Islet of Langerhans (tissue), 1 donor: ENCODE data around the gene ZFPL1.

Experiments
- FAIRE-seq: peaks from one replicate; lab custom pipeline; 2011; peaks lifted over from hg19 to GRCh38; lab: Jason Lieb, UNC

Gene ZFPL1

DNA sequence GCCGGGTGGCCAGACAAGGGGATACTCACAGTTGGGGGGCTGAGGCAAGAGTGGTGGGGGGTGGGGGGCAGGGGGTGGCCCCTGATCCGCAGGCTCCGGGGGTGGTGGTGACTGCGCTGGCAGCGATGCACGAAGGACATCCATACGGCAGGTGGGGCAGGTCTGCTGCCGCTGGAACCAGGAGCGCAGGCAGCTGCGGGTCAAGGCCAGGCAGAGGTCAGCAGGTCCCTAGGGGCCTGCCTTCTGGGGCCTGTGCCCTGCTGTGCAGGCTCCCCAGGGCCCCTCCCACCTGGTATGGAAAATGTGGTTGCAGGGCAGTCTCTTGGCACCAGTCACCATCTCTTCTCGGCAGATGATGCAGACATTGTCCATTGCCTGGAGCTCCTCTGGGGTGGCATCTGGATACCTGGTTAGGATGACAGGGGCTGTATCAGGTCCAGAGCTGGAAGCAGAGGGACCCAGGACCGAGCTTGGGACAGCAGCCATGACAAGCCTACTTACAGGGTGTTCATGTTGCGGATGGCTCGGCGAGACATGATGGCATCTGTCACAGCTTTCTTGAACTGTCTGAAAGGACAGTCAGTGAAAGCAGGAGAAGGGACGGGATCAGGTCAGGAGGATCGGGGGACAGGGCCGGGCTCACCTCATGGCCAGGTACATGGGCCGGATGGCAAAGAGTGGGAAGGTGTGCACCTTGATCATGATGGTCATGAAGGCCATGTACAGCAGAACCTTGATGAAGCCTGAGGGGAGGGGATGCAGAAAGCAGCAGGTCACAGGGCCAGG, 46.8 kb downstream of the ZFPL1 start:
- no peak for FAIRE-seq

DNA sequence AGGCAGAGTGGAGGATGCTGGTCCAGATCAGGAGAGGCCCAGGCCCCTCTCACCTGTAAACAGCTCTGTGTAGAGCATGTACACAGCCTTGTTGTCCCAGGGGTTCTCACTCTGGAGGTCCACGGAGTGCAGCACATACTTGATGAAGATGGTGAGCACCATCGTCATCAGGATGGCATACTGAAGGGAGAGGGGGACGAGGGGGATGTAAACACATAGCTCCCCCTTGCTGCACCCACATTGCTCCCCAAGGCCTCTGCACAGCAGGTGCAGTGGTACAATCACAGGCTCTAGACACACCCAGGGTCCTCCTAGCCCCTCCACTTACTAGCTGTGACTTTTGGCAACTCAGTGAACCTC, 47.4 kb downstream of the ZFPL1 start:
- no peak for FAIRE-seq

DNA sequence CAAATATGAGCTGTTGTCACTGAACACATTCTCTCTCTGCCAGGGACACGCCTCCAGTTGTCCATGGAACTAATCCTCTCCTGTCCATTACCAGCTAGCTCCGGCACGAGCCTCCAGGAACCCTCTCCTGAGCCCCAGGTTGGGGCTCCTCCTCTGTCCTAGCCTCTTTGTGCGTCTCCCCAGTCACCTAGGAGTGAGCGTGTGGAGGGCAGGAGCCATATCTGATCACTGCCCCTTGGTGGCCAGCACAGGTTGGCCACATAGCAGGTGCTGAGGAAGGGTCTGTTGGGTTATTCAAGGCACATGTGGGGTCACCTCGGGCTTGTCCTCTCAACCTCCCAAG, 47.8 kb downstream of the ZFPL1 start:
- no peak for FAIRE-seq

DNA sequence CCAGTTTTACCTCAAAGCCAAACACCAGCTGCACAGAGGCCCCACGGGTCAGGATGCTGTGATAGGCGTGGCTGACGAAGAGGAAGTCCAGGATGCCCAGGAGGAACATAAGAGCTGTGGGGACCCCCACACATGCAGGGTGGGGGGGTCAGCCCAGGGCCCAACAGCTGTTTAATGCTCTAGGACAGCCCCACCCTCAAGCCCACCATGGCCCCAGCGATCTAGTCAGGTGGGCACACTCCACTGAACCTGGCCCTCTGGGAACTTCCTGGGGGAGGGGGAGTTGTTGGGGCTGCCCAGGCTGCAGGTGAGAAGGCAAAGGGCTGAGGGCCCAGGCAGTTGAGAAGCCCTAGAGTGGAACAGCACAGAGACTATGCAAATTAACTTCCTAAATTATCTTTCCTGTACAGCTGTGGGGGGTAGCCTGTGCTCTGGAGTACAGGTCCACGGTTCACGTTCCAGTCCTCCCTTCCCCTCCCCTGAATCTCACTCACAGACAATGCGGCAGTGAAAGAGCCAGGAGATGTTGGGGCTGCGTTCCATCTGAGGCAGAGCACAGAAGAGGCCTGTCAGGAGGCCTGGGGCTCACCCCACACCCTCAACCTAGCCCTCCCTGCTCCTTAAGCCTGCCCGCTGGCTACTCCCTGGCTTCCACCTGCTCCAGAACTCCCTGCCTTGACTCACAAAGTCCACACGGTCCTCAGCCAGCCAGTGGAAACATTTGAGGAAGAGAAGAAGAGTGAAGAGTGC, 48.4 kb downstream of the ZFPL1 start:
- no peak for FAIRE-seq

DNA sequence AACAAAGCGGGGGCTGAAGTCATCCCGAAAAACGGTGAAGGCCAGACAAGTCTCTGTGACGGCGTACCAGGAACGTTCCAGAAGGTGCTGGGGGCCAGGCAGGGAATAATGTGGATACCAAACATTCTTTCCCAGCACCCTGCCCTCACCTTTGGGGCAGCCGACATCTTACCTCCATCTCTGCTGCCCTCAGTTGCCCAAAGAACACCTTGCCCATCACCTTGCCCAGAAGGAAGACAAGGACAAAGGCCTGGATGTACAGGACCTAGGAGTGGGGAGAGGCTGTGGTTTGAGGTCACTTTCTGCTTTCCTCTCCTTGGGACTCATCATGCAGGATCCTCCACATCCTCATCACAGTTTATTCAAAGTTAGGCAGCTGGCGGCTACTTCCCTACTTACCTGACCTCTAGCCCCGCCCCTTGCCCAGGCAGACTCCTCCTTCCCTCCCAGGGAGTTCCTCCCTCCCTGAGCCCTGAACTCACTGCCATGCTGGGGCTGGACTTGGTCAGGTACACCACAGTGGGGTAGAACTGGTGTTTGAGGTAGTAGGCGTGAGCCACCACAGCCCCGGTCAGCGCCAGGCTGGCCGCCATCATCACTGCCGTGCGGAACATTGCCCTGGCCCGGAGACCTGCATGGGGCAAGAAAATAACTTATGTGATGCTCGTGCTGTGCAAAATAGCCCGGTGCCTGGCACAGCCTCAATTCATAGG, 49.1 kb downstream of the ZFPL1 start:
- FAIRE-seq, result no peak

DNA sequence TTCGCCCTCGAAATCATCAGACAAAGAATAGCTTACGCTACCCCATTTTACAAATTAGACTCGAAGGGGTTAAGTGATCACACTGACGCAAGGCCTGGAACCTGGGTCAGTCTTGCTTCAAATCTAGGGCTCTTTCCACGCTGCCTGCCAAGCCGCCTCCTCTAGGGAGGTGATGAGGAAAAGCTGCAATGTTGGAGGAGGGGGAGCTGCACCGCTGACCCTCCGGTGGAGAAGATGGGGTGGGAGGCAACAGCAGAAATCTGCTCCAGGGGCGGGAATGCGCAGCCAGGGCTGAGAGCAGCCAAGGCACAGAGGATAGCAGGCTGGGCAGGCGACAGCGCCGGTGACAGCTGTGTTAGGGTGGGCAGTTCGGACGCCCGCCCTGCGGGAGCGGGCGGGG, 49.7 kb downstream of the ZFPL1 start:
- FAIRE-seq, result no peak

DNA sequence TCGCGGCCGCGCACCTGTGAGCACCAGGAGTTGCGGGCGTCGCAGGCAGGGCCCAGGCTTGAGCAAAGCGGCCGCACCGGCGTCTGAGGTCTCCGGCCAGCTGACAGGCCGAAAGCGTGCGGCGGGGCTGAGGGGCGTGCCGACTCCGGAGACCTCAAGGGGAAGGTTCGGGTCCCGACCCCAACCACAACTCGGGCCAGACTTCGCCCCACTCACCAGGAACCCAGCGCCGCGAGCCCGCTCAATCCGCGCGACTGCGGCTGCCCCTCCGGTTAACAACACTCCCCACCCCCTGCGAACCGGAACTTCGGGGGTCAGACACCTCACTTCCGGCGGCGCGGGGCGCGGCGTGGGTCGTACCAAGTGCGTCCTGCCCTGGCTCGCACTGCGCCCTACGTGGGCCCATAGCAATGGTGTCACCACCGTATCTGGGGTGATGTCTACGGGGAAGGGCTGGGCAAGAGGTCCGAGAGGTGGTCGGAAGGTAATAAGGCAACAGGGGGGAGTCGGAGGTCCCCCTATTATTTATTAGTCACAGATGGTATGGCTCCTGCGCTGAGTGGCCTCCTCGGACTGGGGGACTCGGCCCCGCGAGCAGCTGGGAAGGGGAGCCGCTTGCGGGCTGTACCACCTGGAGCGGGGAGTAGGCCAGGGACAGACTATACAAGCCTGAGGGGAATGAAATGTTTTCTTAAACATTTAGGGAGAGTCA, 50.4 kb downstream of the ZFPL1 start, which contains the start of gene SYVN1:
Gene SYVN1 (minus strand): TSS at position 280 of the 712 bp plus-strand sequence. CDS start 918 bp downstream, outside the sequence.
- no peak for FAIRE-seq

DNA sequence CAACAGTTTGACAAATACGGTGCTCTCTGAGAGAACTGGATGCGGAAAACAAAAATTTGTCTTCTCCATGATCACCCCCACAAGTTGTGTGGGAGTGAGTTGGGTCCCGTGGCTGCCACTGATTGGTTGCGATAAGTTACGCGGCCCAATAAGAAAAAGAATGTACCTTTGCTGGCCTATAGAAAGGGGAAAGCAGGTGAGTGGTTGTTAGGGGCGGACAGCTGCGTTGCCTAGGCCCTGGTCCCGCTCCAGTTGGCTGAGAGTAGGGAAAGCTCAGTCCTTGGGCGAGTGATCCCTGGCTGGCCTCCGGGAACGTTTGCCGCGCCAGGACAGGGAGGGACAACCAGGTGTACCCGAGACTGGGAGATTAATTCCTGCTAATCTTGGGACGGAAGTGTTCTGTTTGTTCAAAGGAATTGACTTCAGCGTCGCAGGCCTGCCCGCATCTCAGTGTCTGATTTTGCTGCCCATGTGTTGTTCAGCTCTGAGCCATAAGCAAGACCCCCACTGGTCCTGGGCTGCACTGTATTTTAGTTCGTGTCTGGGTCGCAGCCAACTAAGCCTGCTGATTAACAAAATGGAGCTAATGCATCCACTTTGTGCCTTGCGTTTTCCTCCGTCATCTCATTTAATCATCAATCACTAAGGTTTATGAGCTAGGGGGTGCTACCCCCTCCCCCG, 51.1 kb downstream of the ZFPL1 start:
- FAIRE-seq, result peak; percentile 84

DNA sequence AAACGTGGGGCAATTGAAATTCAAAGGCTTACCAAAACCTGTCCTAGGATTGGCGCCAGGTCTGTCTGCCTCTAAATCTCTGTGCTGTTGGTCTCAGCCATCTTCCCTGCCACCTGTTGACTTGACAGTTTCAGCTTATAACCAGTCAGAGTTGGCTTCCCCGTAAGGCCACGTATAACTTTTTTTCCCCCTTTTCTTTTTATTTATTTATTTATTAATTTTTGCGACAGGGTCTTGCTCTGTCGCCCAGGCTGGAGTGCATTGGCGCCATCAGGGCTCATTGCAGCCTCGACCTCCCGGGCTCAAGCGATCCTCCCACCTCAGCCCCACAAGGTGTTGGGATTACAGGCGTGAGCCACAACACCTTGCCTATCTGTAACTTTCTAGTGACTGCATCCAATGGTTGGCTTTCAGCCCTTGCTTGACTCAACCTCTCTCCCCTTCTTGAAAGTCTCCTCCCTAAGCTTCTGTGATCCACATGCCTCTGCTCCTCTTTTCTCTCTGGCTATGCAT, 51.7 kb downstream of the ZFPL1 start:
- no peak for FAIRE-seq

DNA sequence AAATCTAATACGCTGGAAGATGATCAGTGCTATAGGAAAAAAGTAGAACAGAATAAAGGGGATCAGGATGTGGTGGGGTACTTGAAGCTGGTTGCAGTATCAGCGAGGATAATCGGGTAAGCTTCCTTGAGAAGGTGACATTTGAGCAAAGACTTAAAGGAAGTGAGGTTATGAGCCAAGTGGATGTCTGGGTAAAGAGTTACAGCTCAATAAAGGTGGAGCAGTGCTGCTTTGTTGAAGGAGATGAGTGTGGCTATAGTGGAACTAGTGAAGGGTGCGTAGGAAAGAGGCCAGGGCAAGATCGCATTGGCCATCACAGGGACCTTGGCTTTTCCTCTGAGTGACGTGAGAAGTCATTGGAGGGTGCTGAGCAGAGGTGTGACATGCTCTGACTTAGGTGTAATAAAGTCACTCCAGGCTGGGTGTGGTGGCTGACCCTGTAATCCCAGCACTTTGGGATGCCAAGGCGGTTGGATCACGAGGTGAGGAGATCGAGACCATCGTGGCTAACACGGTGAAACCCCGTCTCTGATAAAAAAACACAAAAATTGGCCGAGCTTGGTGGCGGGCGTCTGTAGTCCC, 52.6 kb downstream of the ZFPL1 start:
- FAIRE-seq, result no peak
